Activated CD8-positive, alpha-beta T cell treated with anti-CD3 and anti-CD28 coated beads, Interleukin-2, amount 10 ng/mL, durations not matched to agents 7 days and 5 days (primary cell): ENCODE measurements around the gene TRIM31. TPM values are rescaled to one million over a fixed set of nuclear protein-coding genes. Genes with fewer than 3 reads are reported as not detected.
A peak's percentile ranks its signal among the peaks of the same experiment; 100 is the strongest.

Experiments
- ATAC-seq: fragments of 150-1000 bp; cut with Tn5 transposase; one replicate; pipeline ENCODE4 v1.10.0; 2021; ENCODE audit warnings: moderate library complexity
- CTCF ChIA-PET: fragments of 350-600 bp; sonication (Branson Sonifier 250); formaldehyde crosslinking; loops from one replicate; lab custom pipeline; 2021; ENCODE audit warnings: antibody characterized with exemption; lab: Charles Lee
- POLR2A ChIA-PET: fragments of 350-600 bp; sonication (Branson Sonifier 250); formaldehyde crosslinking; loops from one replicate; lab custom pipeline; 2021; ENCODE audit warnings: antibody characterized with exemption; lab: Charles Lee
- DNase-seq: peaks from one replicate; pipeline ENCODE4 v3.0.0-alpha.2; 2020
- H3K27ac Mint-ChIP-seq: one replicate; pipeline ENCODE4 v1.8.0; 2021; ENCODE audit warnings: mild to moderate bottlenecking, mixed read lengths
- H3K27me3 Mint-ChIP-seq: one replicate; pipeline ENCODE4 v1.8.0; 2021; ENCODE audit warnings: low read depth, mixed read lengths
- H3K36me3 Mint-ChIP-seq: one replicate; pipeline ENCODE4 v1.8.0; 2021; ENCODE audit warnings: low read depth, mixed read lengths
- H3K4me1 Mint-ChIP-seq: one replicate; pipeline ENCODE4 v1.8.0; 2021; ENCODE audit warnings: low read depth, mixed read lengths
- H3K4me3 Mint-ChIP-seq: one replicate; pipeline ENCODE4 v1.8.0; 2021; ENCODE audit warnings: mild to moderate bottlenecking, mixed read lengths
- H3K9me3 Mint-ChIP-seq: one replicate; pipeline ENCODE4 v1.8.0; 2022; ENCODE audit warnings: mixed read lengths; ENCODE audit not compliant: insufficient read depth
- total RNA-seq, 2 experiments: library from RNA; stranded (reverse); gene quantifications; one replicate each; pipeline ENCODE4 v1.2.3, GENCODE V29; 2021

The TRIM31 gene
- total RNA-seq, 2 experiments from 2014 or later = not detected

DNA sequence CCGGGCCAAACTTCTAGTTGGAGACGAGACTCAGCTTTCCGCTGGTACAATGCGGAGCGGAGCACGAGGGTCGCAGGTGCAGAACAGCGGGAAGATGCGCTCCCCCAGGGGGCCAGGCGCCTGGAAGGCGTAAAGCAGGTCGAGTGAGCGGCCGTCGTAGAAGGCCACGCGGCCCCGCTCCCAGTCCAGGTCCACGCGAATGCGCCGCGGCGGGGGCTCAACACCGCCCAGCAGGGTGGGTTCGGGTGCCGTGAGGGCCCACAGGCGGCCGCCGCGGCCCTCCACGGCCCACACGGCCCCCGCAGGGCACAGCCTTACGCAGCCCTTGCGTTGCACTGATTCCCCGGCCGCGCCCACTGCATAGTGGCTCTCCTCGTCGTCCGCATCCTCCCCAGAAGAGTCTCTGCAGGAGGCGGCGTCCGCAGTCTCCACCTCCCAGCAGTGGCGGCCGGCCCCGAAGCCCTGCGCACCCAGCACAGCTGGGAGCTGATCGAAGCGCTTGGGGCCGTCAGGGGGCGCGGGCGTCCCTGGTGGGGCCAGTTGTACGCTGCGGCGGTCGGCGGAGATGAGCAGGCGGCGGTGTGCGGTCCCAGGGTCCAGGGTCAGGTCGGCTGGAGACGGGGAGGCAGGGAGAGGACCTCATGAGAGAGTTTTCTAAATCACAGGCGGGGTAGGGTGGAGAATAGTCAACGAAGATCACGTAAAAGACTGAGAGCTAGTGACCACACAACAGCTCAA, 41.6 kb downstream of the TRIM31 start:
- Mint-ChIP-seq H3K27me3 (peaks cover 49% of the 10 kb centered on the region), H3K36me3 (peaks cover 29% of the 10 kb centered on the region), H3K9me3 (no peaks in the 10 kb centered on the region), H3K4me3 (no peak overlapping the region), H3K4me1 (peaks cover 41% of the 10 kb centered on the region), H3K27ac (no peak overlapping the region)
- CTCF ChIA-PET = interaction anchor here (1.7 kb wide), 1 partner anchor 30 kb away, joined by 5 read pairs; no protein-coding TSS in a partner anchor
- ATAC-seq = no peak
- DNase-seq = no peak
- POLR2A ChIA-PET = interaction anchor here (2.7 kb wide), 1 partner anchor 10 kb away, joined by 16 read pairs; the partner anchor contains the start of gene POLR1H

DNA sequence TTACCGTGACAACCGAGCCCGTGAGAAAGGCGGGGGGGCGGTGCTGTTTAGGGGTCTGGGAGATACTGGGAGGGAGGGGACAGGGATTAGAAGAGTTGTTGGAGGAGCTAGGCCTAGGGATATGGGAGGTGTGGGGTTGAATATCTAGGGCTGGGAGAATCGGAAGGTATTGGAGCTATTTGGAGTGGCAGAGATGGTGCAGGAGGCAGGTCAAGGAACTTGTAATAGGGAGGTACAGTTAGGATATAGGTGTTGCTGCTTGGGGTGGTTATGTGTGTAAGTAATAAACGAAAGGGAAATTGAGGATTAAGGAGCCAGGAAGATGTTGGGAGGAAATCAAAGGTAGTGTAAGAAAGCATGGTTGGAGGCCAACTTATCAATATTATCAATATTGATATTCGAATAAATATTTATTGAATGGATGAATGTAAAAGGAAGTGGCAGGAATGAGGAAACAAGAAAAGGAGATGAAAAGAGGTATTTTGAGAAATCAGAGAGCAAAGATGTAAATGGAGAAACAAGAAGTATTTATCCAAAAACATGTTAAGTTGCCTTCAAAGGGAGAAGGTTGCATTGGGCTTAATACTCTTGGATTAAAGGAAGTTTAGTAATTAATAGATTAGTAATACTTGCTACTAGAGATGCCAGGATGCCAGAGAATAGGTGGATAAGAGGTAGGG, 45.3 kb downstream of the TRIM31 start:
- H3K4me3 Mint-ChIP-seq = peak overlapping the region; percentile 87
- ATAC-seq = no peak
- peak overlapping the region; percentile 94 for H3K27ac Mint-ChIP-seq
- DNase-seq = no peak
- H3K36me3 Mint-ChIP-seq = peaks cover 53% of the 10 kb centered on the region
- peaks cover 17% of the 10 kb centered on the region for H3K27me3 Mint-ChIP-seq
- ChIA-PET CTCF (interaction anchor here (0.8 to 2.8 kb wide), 3 partner anchors 35 to 64 kb away, joined by 3 to 17 read pairs (median 9); no protein-coding TSS in a partner anchor), POLR2A (interaction anchor here (1.2 kb wide), 1 partner anchor 20 kb away, joined by 3 read pairs; no protein-coding TSS in a partner anchor)
- H3K9me3 Mint-ChIP-seq = no peaks in the 10 kb centered on the region
- H3K4me1 Mint-ChIP-seq = peaks cover 50% of the 10 kb centered on the region

DNA sequence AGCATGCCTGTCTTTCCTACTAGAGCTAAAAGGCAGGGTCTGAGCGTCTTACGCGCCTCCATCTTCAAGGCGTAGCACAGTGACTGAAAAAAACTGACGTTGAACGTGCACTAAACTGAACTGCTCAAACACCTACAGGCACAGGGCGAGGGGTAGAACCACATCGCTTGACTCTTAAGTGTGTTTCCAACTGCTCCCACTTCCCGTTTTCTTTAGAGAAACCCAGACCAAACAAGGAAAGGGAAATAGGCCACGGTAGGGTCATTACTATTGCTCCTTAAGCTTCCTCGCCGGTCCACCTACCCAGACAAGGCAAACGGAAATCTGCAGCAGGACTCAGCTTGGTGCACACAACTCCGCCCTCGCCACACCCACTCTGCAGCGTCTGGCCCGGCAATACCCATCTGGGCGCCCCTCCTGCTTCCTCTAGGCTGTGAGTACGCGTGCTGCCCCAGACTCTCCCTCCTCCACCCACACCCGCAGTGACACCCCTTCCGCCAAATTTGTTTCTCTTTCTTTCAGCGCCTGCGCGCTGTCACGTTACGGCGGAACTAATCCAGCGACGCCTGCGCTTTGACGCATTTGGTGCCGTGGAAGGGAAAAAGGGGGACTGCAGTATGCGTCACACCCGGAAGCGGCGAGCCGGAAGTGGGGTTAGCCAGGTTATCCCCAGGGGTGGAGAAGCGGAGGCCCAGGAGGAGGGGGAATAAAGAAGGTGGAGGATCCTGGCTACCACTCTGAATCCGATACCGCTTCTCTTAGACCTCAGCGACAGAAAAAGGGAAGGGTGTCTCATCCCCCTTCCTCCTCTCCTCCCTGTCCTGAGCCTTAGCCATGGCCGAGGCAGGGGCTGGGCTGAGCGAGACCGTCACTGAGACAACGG, 46.1 kb downstream of the TRIM31 start, which contains the start of gene PPP1R11:
TSS of gene PPP1R11 (plus strand) at position 622 of the 883 bp plus-strand sequence. CDS start at position 835, 213 bp downstream.
- peak within 1 kb of the TSS; percentile 94 for H3K27ac Mint-ChIP-seq
- CTCF ChIA-PET = interaction anchor here (0.8 to 2.8 kb wide), 8 partner anchors 9 to 417 kb away, joined by 3 to 17 read pairs (median 6); partner anchors contain the start of gene RNF39
- peaks cover 54% of the 10 kb centered on the region for H3K4me1 Mint-ChIP-seq
- peak; percentile 98 for ATAC-seq
- no peaks in the 10 kb centered on the region for H3K9me3 Mint-ChIP-seq
- peak; percentile 100 for DNase-seq
- POLR2A ChIA-PET = interaction anchor here (0.6 to 2.4 kb wide), 19 partner anchors 9 to 1144 kb away, joined by 3 to 17 read pairs (median 4); partner anchors contain the start of genes HLA-A, MDC1 and TRIM26
- peak within 1 kb of the TSS; percentile 87 for H3K4me3 Mint-ChIP-seq
- H3K36me3 Mint-ChIP-seq = peaks cover 58% of the 10 kb centered on the region
- peaks cover 10% of the 10 kb centered on the region for H3K27me3 Mint-ChIP-seq

DNA sequence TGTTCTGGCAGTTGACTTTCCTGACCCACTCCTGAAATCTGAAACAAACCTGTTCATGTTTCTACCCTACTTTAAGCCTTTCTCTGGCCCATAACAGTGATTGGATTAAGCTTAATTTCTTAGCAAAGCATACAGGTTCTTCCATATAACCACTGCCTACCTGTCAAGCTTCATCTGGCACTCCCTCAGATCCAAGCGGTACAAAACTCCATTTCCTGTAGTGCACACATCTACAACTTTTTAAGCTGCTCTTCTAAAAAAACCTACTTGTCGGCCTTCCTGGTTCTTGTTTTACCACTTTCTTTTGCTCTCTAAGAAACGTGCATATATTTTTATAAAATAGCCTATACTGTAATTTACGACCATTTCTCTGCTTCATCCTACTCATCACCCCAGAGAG, 46.8 kb downstream of the TRIM31 start:
- H3K4me1 Mint-ChIP-seq = peaks cover 53% of the 10 kb centered on the region
- peak overlapping the region; percentile 94 for H3K27ac Mint-ChIP-seq
- no peak for DNase-seq
- no peak for ATAC-seq
- peaks cover 4% of the 10 kb centered on the region for H3K27me3 Mint-ChIP-seq
- peaks cover 60% of the 10 kb centered on the region for H3K36me3 Mint-ChIP-seq
- POLR2A ChIA-PET = interaction anchor here (0.6 to 2.4 kb wide), 18 partner anchors 8 to 1143 kb away, joined by 3 to 17 read pairs (median 4); partner anchors contain the start of genes HLA-A, MDC1 and TRIM26
- H3K9me3 Mint-ChIP-seq = no peaks in the 10 kb centered on the region
- H3K4me3 Mint-ChIP-seq = peak overlapping the region; percentile 87
- CTCF ChIA-PET = interaction anchor here (0.8 to 2.8 kb wide), 9 partner anchors 9 to 416 kb away, joined by 3 to 17 read pairs (median 4); partner anchors contain the start of gene RNF39

DNA sequence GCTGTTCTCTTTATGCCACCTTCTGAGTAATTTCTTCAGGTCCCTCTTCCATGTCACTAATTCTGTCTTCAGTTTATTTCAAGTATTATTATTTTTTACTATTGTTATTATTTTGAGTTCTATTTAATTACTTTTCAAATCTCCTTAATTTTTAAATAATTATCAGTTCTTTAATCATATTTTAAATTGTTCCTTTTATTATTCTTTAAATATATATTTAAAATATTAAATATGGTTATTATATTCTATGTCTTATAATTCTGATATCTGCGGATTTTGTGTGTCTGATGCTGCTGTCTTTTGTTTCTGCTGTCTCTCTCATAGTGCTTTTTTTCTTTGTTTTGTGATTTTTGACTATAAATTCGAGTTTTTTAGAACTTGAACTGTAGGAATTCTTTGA, 49.6 kb downstream of the TRIM31 start:
- no peak for ATAC-seq
- POLR2A ChIA-PET = no interaction called here
- Mint-ChIP-seq H3K27me3 (no peaks in the 10 kb centered on the region), H3K4me3 (peak overlapping the region; percentile 32), H3K9me3 (no peaks in the 10 kb centered on the region), H3K27ac (peak overlapping the region; percentile 49), H3K36me3 (peaks cover 44% of the 10 kb centered on the region), H3K4me1 (peaks cover 59% of the 10 kb centered on the region)
- DNase-seq = no peak
- CTCF ChIA-PET = no interaction called here

DNA sequence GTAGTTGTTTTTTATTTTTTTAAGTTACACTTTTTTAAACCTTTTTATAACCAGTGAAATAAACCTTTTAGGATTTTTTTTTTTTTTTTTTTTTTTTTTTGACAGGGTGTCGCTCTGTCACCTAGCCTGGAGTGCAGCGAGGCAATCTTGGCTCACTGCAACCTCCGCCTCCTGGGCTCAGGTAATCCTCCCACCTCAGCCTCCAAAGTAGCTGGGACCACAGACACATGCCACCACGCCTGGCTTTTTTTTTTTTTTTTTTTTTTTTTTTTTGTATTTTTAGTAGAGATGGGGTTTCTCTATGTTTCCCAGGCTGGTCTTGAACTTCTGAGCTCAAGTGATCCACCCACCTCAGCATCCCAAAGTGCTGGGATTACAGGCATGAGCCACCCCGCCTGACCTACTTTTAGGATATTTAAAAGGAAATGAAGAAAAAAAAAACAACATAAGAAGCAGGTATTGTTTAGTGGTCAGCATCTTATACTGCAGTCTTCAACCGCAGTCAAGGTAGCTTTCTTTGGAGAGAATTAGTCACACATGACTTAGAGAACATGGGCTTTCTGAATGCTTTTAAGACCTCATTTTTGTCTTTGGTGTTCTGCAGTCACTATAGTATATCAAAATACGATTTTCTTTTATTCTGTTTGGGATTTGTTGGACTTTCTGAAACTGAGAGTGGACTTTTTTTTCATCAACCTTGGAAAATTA, 50.3 kb downstream of the TRIM31 start:
- ChIA-PET CTCF (interaction anchor here (1.2 to 4.7 kb wide), 2 partner anchors 41 to 415 kb away, joined by 3 to 19 read pairs; no protein-coding TSS in a partner anchor), POLR2A (interaction anchor here (1.1 to 2.2 kb wide), 5 partner anchors 8 to 150 kb away, joined by 5 to 16 read pairs (median 7); partner anchors contain the start of gene TRIM26)
- DNase-seq (no peak), ATAC-seq (no peak)
- Mint-ChIP-seq H3K9me3 (no peaks in the 10 kb centered on the region), H3K27me3 (no peaks in the 10 kb centered on the region), H3K27ac (peak overlapping the region; percentile 99), H3K4me3 (peak overlapping the region; percentile 98), H3K36me3 (peaks cover 48% of the 10 kb centered on the region), H3K4me1 (peaks cover 52% of the 10 kb centered on the region)

DNA sequence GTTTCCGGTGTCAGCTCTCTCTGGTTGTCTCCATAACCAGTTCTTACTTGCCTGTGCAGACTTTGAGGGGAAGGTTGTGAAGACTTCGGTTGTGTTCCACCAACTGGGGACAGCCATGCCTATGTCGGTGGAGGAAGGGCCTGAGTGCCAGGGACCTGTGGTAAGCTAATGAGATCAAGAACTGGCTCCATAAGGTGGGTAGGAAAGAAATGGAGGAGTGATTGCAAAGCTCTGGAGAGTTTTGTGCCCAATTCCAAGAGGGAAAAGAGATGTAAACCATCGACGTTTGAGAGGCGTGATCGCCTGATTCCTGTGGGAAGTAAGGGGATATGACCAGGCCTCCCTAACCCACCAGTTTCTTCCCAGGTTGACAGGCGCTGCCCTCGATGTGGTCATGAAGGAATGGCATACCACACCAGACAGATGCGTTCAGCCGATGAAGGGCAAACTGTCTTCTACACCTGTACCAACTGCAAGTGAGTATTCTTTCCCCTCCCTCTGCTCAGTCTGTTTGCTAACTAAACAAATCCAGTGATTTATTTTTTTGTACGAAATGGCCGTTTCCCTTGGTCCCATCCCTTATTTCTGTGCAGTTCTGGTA, 50.9 kb downstream of the TRIM31 start:
- peak overlapping the region; percentile 99 for H3K27ac Mint-ChIP-seq
- H3K27me3 Mint-ChIP-seq = no peaks in the 10 kb centered on the region
- CTCF ChIA-PET = interaction anchor here (1.1 to 4.7 kb wide), 6 partner anchors 42 to 414 kb away, joined by 3 to 19 read pairs (median 4); no protein-coding TSS in a partner anchor
- DNase-seq = peak; percentile 73
- H3K4me3 Mint-ChIP-seq = peak overlapping the region; percentile 98
- H3K9me3 Mint-ChIP-seq = no peaks in the 10 kb centered on the region
- POLR2A ChIA-PET = interaction anchor here (0.9 to 2.2 kb wide), 9 partner anchors 8 to 151 kb away, joined by 3 to 16 read pairs (median 6); partner anchors contain the start of gene TRIM26
- peaks cover 54% of the 10 kb centered on the region for H3K36me3 Mint-ChIP-seq
- peaks cover 49% of the 10 kb centered on the region for H3K4me1 Mint-ChIP-seq
- ATAC-seq = no peak

DNA sequence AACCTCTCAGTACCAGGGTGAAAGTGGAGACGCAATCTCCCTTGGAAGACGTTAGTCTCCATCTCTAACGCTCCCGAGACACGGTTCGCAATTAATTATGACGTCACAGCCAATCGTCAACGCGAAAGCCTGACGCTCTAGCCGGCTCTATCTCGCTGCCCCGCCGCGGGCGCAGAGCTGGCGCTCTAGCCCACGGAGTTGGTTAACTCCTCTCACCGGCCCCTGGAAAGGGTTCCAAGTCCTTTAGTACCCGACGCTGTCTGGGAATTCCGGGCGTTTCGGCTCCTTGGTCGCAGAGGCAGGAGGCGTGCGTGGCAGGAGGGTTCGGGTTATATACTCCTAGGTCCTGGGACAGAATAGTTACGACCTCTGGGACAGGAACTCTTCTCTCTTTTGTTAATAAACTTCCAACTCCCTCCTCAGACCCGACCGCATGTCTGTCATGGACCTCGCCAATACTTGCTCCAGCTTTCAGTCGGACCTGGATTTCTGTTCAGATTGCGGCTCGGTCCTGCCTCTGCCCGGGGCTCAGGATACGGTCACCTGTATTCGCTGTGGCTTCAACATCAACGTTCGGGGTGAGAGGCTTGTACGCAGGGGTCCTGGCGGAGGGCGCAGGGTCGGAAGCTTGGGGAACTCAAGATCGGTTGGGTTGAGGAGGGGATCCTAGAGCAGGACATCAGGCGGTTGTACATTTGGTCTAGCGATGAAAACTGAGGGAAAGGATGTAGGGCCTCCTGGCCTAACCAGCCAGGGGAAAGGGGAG, 51.6 kb downstream of the TRIM31 start, which contains the start of gene POLR1H:
TSS of gene POLR1H (plus strand) at position 174 of the 766 bp plus-strand sequence. CDS start at position 434, 260 bp downstream.
- peaks cover 48% of the 10 kb centered on the region for H3K4me1 Mint-ChIP-seq
- peak; percentile 93 for DNase-seq
- H3K9me3 Mint-ChIP-seq = no peaks in the 10 kb centered on the region
- H3K27me3 Mint-ChIP-seq = no peaks in the 10 kb centered on the region
- ChIA-PET CTCF (interaction anchor here (1.1 to 4.7 kb wide), 7 partner anchors 42 to 414 kb away, joined by 3 to 19 read pairs (median 5); no protein-coding TSS in a partner anchor), POLR2A (interaction anchor here (0.7 to 2.2 kb wide), 17 partner anchors 9 to 1330 kb away, joined by 3 to 16 read pairs (median 5); partner anchors contain the start of gene TRIM26)
- H3K36me3 Mint-ChIP-seq = peaks cover 56% of the 10 kb centered on the region
- H3K4me3 Mint-ChIP-seq = peak within 1 kb of the TSS; percentile 98
- H3K27ac Mint-ChIP-seq = peak within 1 kb of the TSS; percentile 99
- peak; percentile 93 for ATAC-seq

DNA sequence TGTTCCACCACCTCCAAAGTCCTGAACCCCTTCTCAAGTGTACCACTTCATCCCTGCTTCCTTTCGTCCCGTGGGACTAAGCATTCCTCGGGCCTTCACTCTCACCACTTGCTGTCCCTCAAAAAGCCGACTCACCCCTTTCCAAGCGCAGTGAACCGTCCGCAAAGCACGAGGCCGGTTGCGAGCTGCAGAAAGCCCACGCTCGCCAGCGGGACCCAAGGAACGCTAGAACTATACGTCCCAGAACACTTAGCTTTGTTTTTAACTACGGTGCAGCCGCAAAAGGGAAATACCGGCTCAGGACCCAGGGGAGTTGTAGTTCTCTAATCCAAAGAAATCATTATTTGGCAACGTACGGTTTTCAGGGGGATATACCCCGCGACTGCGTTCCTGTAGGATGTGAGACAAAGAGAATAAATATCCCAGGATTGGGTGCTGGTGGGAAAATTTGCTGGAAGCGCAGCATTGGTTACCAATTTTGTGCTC, 52.2 kb downstream of the TRIM31 start:
- ChIA-PET CTCF (interaction anchor here (0.9 to 4.7 kb wide), 9 partner anchors 17 to 407 kb away, joined by 3 to 19 read pairs (median 6); no protein-coding TSS in a partner anchor), POLR2A (interaction anchor here (0.7 to 2.2 kb wide), 15 partner anchors 8 to 1329 kb away, joined by 3 to 16 read pairs (median 6); partner anchors contain the start of gene TRIM26)
- ATAC-seq (peak; percentile 21), DNase-seq (no peak)
- Mint-ChIP-seq H3K27ac (peak overlapping the region; percentile 99), H3K27me3 (no peaks in the 10 kb centered on the region), H3K9me3 (no peaks in the 10 kb centered on the region), H3K4me3 (peak overlapping the region; percentile 98), H3K36me3 (peaks cover 57% of the 10 kb centered on the region), H3K4me1 (peaks cover 41% of the 10 kb centered on the region)
